ENCODE data around the gene RPS6KC1.

DNA sequence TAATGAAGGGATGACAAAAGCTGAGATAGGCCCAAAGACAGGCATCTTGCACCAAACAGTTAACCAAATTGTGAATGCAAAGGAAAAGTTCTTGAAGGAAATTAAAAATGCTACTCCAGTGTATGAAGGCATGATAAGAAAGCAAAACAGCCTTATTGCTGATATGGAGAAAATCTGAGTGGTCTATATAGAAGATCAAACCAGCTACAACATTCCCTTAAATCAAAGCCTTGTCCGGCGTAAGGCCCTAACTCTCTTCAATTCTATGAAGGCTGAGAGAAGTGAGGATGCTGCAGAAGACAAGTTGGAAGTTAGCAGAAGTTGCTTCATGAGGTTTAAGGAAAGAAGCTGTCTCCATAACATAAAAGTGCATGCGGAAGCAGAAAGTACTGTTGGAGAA lies 31.0 kb upstream of the RPS6KC1 start:
- TF ChIP-seq, protein P1, sequence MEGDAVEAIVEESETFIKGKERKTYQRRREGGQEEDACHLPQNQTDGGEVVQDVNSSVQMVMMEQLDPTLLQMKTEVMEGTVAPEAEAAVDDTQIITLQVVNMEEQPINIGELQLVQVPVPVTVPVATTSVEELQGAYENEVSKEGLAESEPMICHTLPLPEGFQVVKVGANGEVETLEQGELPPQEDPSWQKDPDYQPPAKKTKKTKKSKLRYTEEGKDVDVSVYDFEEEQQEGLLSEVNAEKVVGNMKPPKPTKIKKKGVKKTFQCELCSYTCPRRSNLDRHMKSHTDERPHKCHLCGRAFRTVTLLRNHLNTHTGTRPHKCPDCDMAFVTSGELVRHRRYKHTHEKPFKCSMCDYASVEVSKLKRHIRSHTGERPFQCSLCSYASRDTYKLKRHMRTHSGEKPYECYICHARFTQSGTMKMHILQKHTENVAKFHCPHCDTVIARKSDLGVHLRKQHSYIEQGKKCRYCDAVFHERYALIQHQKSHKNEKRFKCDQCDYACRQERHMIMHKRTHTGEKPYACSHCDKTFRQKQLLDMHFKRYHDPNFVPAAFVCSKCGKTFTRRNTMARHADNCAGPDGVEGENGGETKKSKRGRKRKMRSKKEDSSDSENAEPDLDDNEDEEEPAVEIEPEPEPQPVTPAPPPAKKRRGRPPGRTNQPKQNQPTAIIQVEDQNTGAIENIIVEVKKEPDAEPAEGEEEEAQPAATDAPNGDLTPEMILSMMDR (conservative IDR thresholded peaks at IDR 0.05; ENCODE audit: low read length) = no peak
- no peak for TF ChIP-seq EZH2phosphoT487 (IDR thresholded peaks at IDR 0.05; ENCODE audit: borderline replicate concordance, low read depth, low read length)
